Breast epithelium (tissue), 3 donors: Measurements from ENCODE around the gene CRYZ.

Experiments used
- CTCF ChIP-seq, 3 donors: fragments of 450-650 bp; IDR thresholded peaks; one replicate each; pipeline ENCODE4 v1.5.1; 2016 to 2017; ENCODE audit warnings: antibody characterized with exemption in 3 of 3, mild to moderate bottlenecking in 3 of 3, moderate library complexity in 3 of 3
- POLR2AphosphoS5 ChIP-seq, 3 donors: sonication (generic); formaldehyde crosslinking; IDR thresholded peaks; one replicate each; pipeline ENCODE4 v1.6.1; 2017; ENCODE audit warnings: antibody characterized with exemption in 3 of 3

- no peak for TF ChIP-seq CTCF (IDR thresholded peaks at IDR 0.05)
- TF ChIP-seq POLR2AphosphoS5 (IDR thresholded peaks at IDR 0.05), result no peak
Measured at GRCh38 chr1:74686928-74687327, 45.9 kb downstream of the CRYZ start.
